WI38 (cell line): Measurements from ENCODE around the gene ITIH2.

Source experiments
- H3K4me3 ChIP-seq: 2 replicates; pipeline ENCODE4 v1.5.1; 2011; ENCODE audit warnings: low read depth, mild to moderate bottlenecking, control low read depth, low read length
- CTCF ChIP-seq: IDR thresholded peaks from 2 replicates; pipeline ENCODE4 v1.5.1; 2012; ENCODE audit warnings: low read depth, mild to moderate bottlenecking, control low read depth, low read length

Gene ITIH2

GRCh38 chr10:7792541-7792940 lies 89.4 kb downstream of the ITIH2 start:
- TF ChIP-seq CTCF, result no peak
- H3K4me3 ChIP-seq, result no peak overlapping the region

GRCh38 chr10:7794251-7795026 lies 91.3 kb downstream of the ITIH2 start:
- no peak for TF ChIP-seq CTCF
- no peak overlapping the region for H3K4me3 ChIP-seq

- TF ChIP-seq CTCF, result no peak
- no peak overlapping the region for H3K4me3 ChIP-seq
Measured at GRCh38 chr10:7795605-7796004, 92.5 kb downstream of the ITIH2 start.

- H3K4me3 ChIP-seq, result no peak overlapping the region
- TF ChIP-seq CTCF, result no peak
Measured at GRCh38 chr10:7797582-7797981, 94.5 kb downstream of the ITIH2 start.
